Activated naive CD8-positive, alpha-beta T cell treated with anti-CD3 and anti-CD28 coated beads, Interleukin-2, amount 50 U/mL, for 24 hours (primary cell): ENCODE measurements around the gene FSD1L.

Experiments
- ATAC-seq: fragments of 150-1000 bp; cut with Tn5 transposase; one replicate; pipeline ENCODE4 v1.10.0; 2021
- DNase-seq: peaks from one replicate; pipeline ENCODE4 v3.0.0; 2021
- H3K27ac Mint-ChIP-seq: one replicate; pipeline ENCODE4 v1.8.0; 2021; ENCODE audit warnings: mild to moderate bottlenecking, mixed read lengths
- H3K27me3 Mint-ChIP-seq: one replicate; pipeline ENCODE4 v1.8.0; 2021; ENCODE audit warnings: mixed read lengths
- H3K36me3 Mint-ChIP-seq: one replicate; pipeline ENCODE4 v1.8.0; 2021; ENCODE audit warnings: low read depth, mixed read lengths
- H3K4me1 Mint-ChIP-seq: one replicate; pipeline ENCODE4 v1.8.0; 2021; ENCODE audit warnings: mixed read lengths
- H3K4me3 Mint-ChIP-seq: one replicate; pipeline ENCODE4 v1.8.0; 2021; ENCODE audit warnings: mild to moderate bottlenecking, moderate library complexity, mixed read lengths
- H3K9me3 Mint-ChIP-seq: one replicate; pipeline ENCODE4 v1.8.0; 2021; ENCODE audit warnings: mixed read lengths

The FSD1L gene

DNA sequence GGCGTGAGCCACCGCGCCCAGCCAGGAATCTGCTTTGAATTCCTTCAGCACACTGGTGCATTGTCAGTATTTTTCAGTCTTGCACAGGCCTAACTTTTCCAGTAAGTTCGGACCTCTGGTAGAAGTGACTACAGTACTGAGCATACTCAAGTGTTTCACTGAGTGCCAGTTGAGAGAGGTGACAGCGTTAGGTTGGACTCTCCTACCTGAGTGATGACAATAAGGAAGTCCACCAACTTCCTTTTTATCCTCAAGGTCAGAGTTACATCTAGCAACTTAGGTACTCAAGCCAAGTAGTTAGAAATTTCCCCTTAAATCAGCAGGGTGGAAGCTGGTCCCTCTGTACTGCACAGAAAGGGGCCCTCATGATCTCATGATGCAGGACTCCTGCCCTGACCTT lies 26.0 kb upstream of the FSD1L start:
- H3K27me3 Mint-ChIP-seq: no peaks in the 10 kb centered on the region
- ATAC-seq (no peak), DNase-seq (no peak)
- no peaks in the 10 kb centered on the region for H3K4me1 Mint-ChIP-seq
- no peak overlapping the region for H3K27ac Mint-ChIP-seq
- no peaks in the 10 kb centered on the region for H3K9me3 Mint-ChIP-seq
- H3K36me3 Mint-ChIP-seq: no peaks in the 10 kb centered on the region
- no peak overlapping the region for H3K4me3 Mint-ChIP-seq

DNA sequence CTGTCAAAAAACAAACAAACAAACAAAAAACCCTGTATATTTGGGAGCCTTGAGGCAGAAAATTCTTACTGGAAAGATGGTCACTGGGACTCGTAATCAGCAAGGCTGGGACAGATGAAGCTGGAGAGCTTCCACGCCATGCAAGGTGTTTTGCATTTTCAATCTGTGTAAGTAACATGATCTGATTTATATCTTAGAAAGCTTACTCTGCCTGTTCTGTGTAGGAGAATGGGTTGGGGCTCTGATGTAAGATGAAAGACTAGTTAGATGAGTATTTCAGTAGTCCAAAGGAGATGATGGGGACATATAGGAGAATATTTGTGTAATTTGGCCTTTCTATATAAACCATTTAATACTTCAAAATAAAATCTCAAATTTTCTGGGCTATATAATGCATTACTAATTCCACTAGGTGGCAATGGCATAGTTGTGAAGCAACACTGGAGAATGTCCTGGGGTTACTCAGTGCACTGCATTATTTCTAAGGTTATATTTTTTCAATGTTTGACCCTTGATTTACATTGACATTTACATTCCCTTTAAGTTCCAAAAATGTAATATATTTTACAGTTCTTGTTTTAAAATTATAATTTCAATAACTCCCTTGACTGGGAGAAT lies 21.9 kb upstream of the FSD1L start:
- no peaks in the 10 kb centered on the region for H3K36me3 Mint-ChIP-seq
- ATAC-seq (no peak), DNase-seq (no peak)
- no peak overlapping the region for H3K4me3 Mint-ChIP-seq
- H3K4me1 Mint-ChIP-seq: no peaks in the 10 kb centered on the region
- H3K9me3 Mint-ChIP-seq: no peaks in the 10 kb centered on the region
- H3K27ac Mint-ChIP-seq: no peak overlapping the region
- H3K27me3 Mint-ChIP-seq: no peaks in the 10 kb centered on the region

DNA sequence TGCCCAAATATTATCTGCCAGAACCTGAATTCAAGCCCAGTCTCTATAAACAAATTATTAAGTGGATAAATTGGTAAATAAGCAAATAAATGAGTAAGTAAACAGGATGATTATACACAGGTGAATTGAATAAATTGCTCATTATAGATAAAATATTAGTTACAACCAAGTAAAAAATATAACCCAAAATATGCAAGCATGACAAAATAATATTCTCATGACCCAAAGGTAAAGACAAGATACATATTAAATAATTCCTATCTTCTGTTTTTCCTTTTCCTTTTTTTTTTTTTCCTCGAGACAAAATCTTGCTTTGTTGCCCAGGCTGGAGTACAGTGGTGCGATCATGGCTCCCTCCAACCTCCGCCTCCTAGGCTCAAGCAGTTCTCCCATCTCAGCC lies 21.2 kb upstream of the FSD1L start:
- Mint-ChIP-seq H3K27me3 (no peaks in the 10 kb centered on the region), H3K4me1 (no peaks in the 10 kb centered on the region), H3K27ac (no peak overlapping the region), H3K36me3 (no peaks in the 10 kb centered on the region), H3K9me3 (no peaks in the 10 kb centered on the region), H3K4me3 (no peak overlapping the region)
- DNase-seq: no peak
- ATAC-seq: no peak

- H3K4me1 Mint-ChIP-seq: no peaks in the 10 kb centered on the region
- peaks cover 2% of the 10 kb centered on the region for H3K27me3 Mint-ChIP-seq
- DNase-seq (no peak), ATAC-seq (no peak)
- H3K9me3 Mint-ChIP-seq: no peaks in the 10 kb centered on the region
- H3K36me3 Mint-ChIP-seq: no peaks in the 10 kb centered on the region
- no peak overlapping the region for H3K4me3 Mint-ChIP-seq
- no peak overlapping the region for H3K27ac Mint-ChIP-seq
These were observed 16.2 kb upstream of the FSD1L start for GRCh38 chr9:105431424-105432246.

DNA sequence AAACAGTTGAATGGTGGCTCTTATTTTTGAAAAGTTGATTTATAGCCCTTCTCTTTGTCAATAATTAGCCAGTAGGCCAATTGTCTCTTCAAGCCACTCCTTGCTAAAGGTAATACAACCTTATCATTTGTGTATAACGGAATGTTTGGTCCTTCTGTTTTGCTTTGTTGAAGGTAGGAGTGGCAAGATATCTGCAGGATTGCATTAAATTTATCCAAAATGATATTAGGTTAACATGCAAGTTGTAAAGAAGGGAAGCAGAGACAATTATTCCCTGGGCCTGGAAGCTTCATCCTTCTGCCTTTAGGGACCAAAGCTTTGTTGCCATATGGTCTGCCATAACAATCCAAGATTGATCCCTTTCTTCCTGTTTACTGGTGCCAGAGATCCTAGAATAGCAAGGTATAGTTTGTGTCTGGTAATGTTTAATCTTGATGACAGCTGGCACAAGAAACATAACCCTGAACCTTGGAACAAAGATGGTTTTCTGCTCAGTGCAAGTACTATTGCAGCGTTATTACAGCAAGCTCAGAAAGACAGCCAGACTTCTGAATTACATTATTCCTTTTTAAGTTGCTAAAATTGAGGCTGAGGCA lies 15.5 kb upstream of the FSD1L start:
- DNase-seq (no peak), ATAC-seq (no peak)
- Mint-ChIP-seq H3K4me1 (no peaks in the 10 kb centered on the region), H3K36me3 (no peaks in the 10 kb centered on the region), H3K27me3 (peaks cover 2% of the 10 kb centered on the region), H3K9me3 (no peaks in the 10 kb centered on the region), H3K4me3 (no peak overlapping the region), H3K27ac (no peak overlapping the region)

DNA sequence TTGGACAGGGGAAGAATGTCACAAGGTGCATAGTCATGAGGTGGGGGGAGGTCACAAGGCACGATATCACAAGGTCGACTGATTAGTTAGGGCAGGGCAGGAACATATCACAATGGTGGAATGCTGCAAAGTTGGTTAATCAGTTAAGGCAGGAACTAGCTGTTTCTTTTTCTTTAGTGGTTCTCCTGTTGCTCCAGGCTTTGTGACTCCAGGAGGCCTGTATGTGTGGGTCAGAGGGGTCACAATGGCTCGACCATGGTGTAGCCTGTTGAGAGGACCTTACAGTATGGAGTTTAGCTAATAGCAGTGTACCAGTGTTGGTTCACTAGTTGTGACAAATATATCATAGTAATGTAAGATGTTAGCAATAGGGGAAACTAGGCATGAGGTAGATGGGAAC lies 12.4 kb upstream of the FSD1L start:
- no peaks in the 10 kb centered on the region for H3K36me3 Mint-ChIP-seq
- no peaks in the 10 kb centered on the region for H3K4me1 Mint-ChIP-seq
- no peak overlapping the region for H3K27ac Mint-ChIP-seq
- no peak for DNase-seq
- no peak for ATAC-seq
- H3K27me3 Mint-ChIP-seq: peaks cover 2% of the 10 kb centered on the region
- H3K9me3 Mint-ChIP-seq: no peaks in the 10 kb centered on the region
- H3K4me3 Mint-ChIP-seq: no peak overlapping the region

- H3K4me1 Mint-ChIP-seq: no peaks in the 10 kb centered on the region
- ATAC-seq (no peak), DNase-seq (no peak)
- H3K27me3 Mint-ChIP-seq: peaks cover 2% of the 10 kb centered on the region
- no peaks in the 10 kb centered on the region for H3K36me3 Mint-ChIP-seq
- H3K27ac Mint-ChIP-seq: no peak overlapping the region
- no peak overlapping the region for H3K4me3 Mint-ChIP-seq
- no peaks in the 10 kb centered on the region for H3K9me3 Mint-ChIP-seq
These were observed 11.1 kb upstream of the FSD1L start for GRCh38 chr9:105436783-105437182.

DNA sequence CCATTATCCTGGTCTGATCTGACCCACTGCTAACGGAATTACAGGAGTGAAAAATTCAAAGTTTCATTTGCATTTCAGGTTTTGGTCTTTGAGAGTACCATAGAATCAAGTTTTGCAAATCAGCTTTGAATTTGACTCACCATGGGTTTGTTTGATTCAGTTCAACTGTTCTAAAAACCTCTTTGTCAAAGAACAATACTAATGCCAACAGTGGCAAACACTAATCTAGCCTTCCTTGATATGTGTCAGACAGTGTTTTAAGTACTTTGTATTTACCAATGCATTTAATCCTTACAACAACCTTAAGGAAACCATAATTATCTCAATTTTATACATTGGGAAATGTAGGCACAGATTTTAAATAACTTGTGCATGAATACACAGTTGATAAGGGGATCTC lies 10.1 kb upstream of the FSD1L start:
- Mint-ChIP-seq H3K36me3 (no peaks in the 10 kb centered on the region), H3K27me3 (peaks cover 2% of the 10 kb centered on the region), H3K9me3 (no peaks in the 10 kb centered on the region), H3K27ac (no peak overlapping the region), H3K4me1 (no peaks in the 10 kb centered on the region), H3K4me3 (no peak overlapping the region)
- no peak for ATAC-seq
- DNase-seq: no peak

- no peaks in the 10 kb centered on the region for H3K4me1 Mint-ChIP-seq
- no peak overlapping the region for H3K4me3 Mint-ChIP-seq
These were observed 9.6 kb upstream of the FSD1L start for GRCh38 chr9:105438141-105438806.

GRCh38 chr9:105439428-105439827 lies 8.4 kb upstream of the FSD1L start:
- Mint-ChIP-seq H3K4me1 (no peaks in the 10 kb centered on the region), H3K36me3 (no peaks in the 10 kb centered on the region), H3K27ac (no peak overlapping the region), H3K9me3 (no peaks in the 10 kb centered on the region), H3K4me3 (no peak overlapping the region), H3K27me3 (no peaks in the 10 kb centered on the region)
- ATAC-seq (no peak), DNase-seq (no peak)

More at GRCh38 chr9:105438141-105438806, 9.6 kb upstream of the FSD1L start:
- DNase-seq (no peak), ATAC-seq (no peak)
- H3K9me3 Mint-ChIP-seq: no peaks in the 10 kb centered on the region
- H3K27me3 Mint-ChIP-seq: peaks cover 2% of the 10 kb centered on the region
- no peak overlapping the region for H3K27ac Mint-ChIP-seq
- H3K36me3 Mint-ChIP-seq: no peaks in the 10 kb centered on the region

GRCh38 chr9:105441616-105442160 lies 6.1 kb upstream of the FSD1L start:
- Mint-ChIP-seq H3K4me1 (no peaks in the 10 kb centered on the region), H3K36me3 (no peaks in the 10 kb centered on the region), H3K4me3 (no peak overlapping the region), H3K9me3 (no peaks in the 10 kb centered on the region), H3K27ac (no peak overlapping the region), H3K27me3 (no peaks in the 10 kb centered on the region)
- ATAC-seq: no peak
- no peak for DNase-seq

DNA sequence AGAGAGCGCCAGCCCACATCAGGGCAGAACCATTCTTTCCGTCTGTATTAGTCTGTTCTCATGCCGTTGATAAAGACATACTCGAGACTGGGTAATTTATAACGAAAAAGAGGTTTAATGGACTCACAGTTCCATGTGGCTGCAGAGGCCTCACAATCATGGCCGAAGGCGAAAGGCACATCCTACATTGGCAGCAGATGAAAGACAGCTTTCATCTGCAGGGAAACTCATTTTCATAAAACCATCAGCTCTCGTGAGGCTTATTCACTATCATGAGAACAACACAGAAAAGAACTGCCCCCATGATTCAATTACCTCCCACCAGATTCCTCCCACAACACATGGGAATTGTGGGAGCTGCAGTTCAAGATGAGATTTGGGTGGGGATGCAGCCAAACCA lies 4.7 kb upstream of the FSD1L start:
- no peak for ATAC-seq
- Mint-ChIP-seq H3K4me3 (no peak overlapping the region), H3K9me3 (no peaks in the 10 kb centered on the region), H3K36me3 (no peaks in the 10 kb centered on the region), H3K27ac (no peak overlapping the region), H3K4me1 (peaks cover 5% of the 10 kb centered on the region), H3K27me3 (no peaks in the 10 kb centered on the region)
- no peak for DNase-seq

DNA sequence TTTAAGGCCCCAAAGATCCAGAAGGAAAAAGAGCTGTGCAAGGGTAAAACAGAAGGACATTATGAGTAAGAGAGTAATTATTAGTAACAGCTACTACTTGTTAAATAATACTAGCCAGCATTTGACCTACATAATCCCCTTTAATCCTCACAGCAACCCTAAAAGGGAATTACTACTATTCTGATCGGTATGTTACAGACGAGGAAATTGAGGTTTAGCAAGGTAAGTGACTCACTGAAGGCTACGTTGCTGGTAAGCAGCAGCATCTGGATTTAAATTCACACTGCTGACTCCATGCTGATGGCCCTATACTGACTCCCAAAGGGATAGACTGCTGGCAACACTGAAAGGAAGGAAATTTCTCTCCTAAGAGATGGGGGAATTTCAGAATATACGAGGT lies 3.7 kb upstream of the FSD1L start:
- no peaks in the 10 kb centered on the region for H3K9me3 Mint-ChIP-seq
- ATAC-seq: no peak

GRCh38 chr9:105445203-105445881 lies 2.5 kb upstream of the FSD1L start:
- ATAC-seq: no peak
- H3K36me3 Mint-ChIP-seq: no peaks in the 10 kb centered on the region
- H3K4me1 Mint-ChIP-seq: peaks cover 14% of the 10 kb centered on the region
- H3K27me3 Mint-ChIP-seq: peaks cover 7% of the 10 kb centered on the region
- no peak for DNase-seq
- no peak overlapping the region for H3K27ac Mint-ChIP-seq
- no peak overlapping the region for H3K4me3 Mint-ChIP-seq
- H3K9me3 Mint-ChIP-seq: no peaks in the 10 kb centered on the region

More for the DNA sequence above, 3.7 kb upstream of the FSD1L start:
- Mint-ChIP-seq H3K4me1 (peaks cover 12% of the 10 kb centered on the region), H3K27ac (no peak overlapping the region), H3K4me3 (no peak overlapping the region), H3K27me3 (peaks cover 5% of the 10 kb centered on the region), H3K36me3 (no peaks in the 10 kb centered on the region)
- no peak for DNase-seq
